D721Med (cell line): ENCODE data around the gene PTMS.
"Not testable (repeated sequence)": the region's sequence is repeated elsewhere in the genome, so short reads cannot be mapped to it uniquely, and the experiment has no call there.

ENCODE experiments used
- DNase-seq: peaks from one replicate; pipeline ENCODE4 v3.0.0; 2011; ENCODE audit warnings: low spot score; ENCODE audit not compliant: insufficient read length
- FAIRE-seq: peaks from 2 replicates; lab custom pipeline; 2011; peaks lifted over from hg19 to GRCh38; lab: Jason Lieb, UNC
- TF ChIP-seq, protein P1 (sequence below): IDR thresholded peaks from 2 replicates; pipeline ENCODE4 v1.5.1; 2012; ENCODE audit warnings: mild to moderate bottlenecking, control low read depth; ENCODE audit not compliant: insufficient read depth; ENCODE audit errors: missing control alignments

The PTMS gene

GRCh38 chr12:6729186-6729585 is 37.0 kb upstream of the PTMS start:
- FAIRE-seq: no peak
- DNase-seq: no peak
- TF ChIP-seq, protein P1, sequence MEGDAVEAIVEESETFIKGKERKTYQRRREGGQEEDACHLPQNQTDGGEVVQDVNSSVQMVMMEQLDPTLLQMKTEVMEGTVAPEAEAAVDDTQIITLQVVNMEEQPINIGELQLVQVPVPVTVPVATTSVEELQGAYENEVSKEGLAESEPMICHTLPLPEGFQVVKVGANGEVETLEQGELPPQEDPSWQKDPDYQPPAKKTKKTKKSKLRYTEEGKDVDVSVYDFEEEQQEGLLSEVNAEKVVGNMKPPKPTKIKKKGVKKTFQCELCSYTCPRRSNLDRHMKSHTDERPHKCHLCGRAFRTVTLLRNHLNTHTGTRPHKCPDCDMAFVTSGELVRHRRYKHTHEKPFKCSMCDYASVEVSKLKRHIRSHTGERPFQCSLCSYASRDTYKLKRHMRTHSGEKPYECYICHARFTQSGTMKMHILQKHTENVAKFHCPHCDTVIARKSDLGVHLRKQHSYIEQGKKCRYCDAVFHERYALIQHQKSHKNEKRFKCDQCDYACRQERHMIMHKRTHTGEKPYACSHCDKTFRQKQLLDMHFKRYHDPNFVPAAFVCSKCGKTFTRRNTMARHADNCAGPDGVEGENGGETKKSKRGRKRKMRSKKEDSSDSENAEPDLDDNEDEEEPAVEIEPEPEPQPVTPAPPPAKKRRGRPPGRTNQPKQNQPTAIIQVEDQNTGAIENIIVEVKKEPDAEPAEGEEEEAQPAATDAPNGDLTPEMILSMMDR: no peak

DNA sequence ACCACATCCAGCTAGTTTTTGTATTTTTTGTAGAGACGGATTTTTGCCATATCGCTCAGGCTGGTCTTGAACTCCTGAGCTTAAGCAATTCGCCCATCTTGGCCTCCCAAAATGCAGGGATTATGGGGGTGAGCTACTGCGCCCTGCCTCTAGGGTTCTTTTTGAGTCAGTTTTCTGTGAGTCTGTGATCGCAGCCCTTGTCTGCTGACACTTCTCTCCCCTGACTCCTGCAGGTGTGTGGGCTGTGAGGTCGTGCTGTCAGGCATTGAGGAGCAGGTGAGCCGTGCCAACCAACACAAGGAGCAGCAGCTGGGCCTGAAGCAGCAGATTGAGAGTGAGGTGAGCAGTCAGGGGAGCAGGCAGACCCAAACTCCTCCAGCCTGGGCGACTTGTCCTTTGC is 36.0 kb upstream of the PTMS start:
- TF ChIP-seq, protein P1: no peak
- DNase-seq (no peak), FAIRE-seq (no peak)

DNA sequence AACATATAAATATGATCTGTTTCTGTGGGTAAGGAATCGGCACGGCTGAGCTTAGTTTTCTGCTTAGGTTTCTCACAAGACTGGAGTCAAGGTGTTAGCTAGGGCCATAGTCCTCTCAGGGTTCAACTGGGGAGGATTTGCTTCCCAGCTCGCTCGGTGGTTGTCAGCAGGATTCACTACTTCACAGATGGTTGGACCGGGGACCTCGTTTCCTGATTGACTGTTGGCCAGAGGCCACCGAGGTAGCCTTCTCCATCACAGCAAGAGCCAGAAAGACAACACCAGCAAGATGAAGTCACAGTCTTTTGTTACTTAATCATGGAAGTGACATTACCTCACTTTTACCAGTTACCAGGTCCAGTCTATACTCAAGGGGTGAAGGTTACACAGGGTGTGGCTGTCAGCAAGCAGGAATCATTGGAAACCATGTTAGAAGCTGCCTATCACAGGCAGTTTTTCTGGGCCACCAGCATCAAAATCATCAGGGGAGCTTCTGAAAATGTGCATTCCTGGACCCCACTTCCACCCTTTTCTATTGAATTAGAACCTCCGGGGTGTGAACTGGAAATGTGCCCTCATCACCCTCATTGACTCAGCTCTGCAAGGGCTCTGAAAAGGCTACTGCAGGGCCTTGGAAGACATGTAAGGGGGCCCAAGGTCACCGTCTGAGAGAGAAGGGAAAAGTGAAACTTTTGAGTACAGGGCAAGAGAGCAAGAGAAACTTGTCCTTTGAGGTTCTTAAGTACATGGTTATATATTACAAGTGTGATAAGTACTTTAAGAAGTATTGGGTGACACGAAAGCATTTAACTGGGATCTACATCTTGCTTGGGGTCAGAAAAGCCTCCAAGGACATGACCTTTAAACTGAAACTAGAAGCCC is 31.4 kb upstream of the PTMS start:
- FAIRE-seq (no peak), DNase-seq (no peak)
- TF ChIP-seq, protein P1: no peak

GRCh38 chr12:6735448-6736191 is 30.5 kb upstream of the PTMS start:
- FAIRE-seq (no peak), DNase-seq (peak; percentile 43)
- TF ChIP-seq, protein P1: peak; percentile 80

DNA sequence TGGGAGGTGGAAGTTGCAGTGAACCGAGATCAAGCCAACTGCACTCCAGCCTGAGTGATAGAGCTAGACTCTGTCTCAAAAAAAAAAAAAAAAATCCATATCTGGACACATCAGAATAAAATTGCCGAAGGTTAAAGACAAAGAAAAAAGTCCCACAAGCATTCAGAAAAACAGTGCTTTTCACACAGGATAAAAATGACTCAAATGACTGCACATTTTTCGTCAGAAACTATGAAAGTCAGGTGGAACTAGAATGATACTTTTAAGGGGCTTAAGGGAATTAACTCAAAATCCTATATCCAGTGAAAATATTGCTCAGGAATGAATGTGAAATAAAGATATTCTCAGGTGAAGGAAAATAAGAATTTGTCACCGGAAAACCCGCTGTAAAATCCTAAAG is 29.4 kb upstream of the PTMS start:
- no peak for DNase-seq
- no peak for FAIRE-seq
- TF ChIP-seq, protein P1: no peak

DNA sequence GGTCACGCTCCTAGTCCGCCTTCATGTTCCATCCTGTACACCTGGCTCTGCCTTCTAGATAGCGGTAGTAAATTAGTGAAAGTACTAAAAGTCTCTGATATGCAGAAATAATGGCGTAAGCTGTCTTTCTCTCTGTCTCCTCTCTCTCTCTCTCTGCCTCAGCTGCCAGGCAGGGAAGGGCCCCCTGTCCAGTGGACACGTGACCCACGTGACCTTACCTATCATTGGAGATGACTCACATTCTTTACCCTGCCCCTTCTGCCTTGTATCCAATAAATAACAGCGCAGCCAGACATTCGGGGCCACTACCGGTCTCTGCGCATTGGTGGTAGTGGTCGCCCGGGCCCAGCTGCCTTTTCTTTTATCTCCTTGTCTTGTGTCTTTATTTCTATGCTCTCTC is 24.1 kb upstream of the PTMS start:
- FAIRE-seq, DNase-seq: not testable (repeated sequence)

GRCh38 chr12:6742834-6743233 is 23.3 kb upstream of the PTMS start:
- TF ChIP-seq, protein P1: no peak
- no peak for DNase-seq
- FAIRE-seq: no peak

- not testable (repeated sequence) for FAIRE-seq, DNase-seq
Measured at GRCh38 chr12:6743300-6743699, 22.9 kb upstream of the PTMS start.
